Activated T-cell treated with anti-CD3 and anti-CD28 coated beads for 4 hours (primary cell): ENCODE measurements around the gene SPATA21.
"Not testable (repeated sequence)": the region's sequence is repeated elsewhere in the genome, so short reads cannot be mapped to it uniquely, and the experiment has no call there.

Experiments
- DNase-seq: peaks from one replicate; pipeline ENCODE4 v3.0.0-alpha.2; 2020

The SPATA21 gene

GRCh38 chr1:16376971-16377370 lies 60.3 kb downstream of the SPATA21 start:
- no peak for DNase-seq

- no peak for DNase-seq
These were observed 61.5 kb downstream of the SPATA21 start for GRCh38 chr1:16375521-16376340.

- DNase-seq = no peak
These were observed 63.0 kb downstream of the SPATA21 start for GRCh38 chr1:16374266-16374665.

- DNase-seq = no peak
These were observed 64.5 kb downstream of the SPATA21 start for GRCh38 chr1:16372535-16373285.

- peak; percentile 9 for DNase-seq
These were observed 65.5 kb downstream of the SPATA21 start for GRCh38 chr1:16371725-16372124.

- no peak for DNase-seq
These were observed 67.4 kb downstream of the SPATA21 start for GRCh38 chr1:16369821-16370220.

GRCh38 chr1:16367968-16368890 lies 69.0 kb downstream of the SPATA21 start:
- DNase-seq = no peak

- peak; percentile 85 for DNase-seq
These were observed 69.8 kb downstream of the SPATA21 start for GRCh38 chr1:16367258-16367967.

- DNase-seq = peak; percentile 91
These were observed 70.4 kb downstream of the SPATA21 start, which contains the start of gene SZRD1 for GRCh38 chr1:16366722-16367257. Gene SZRD1 (plus strand): TSS chr1:16367242. CDS start chr1:16367258, 16 bp downstream.

GRCh38 chr1:16365146-16365498 lies 72.1 kb downstream of the SPATA21 start:
- not testable (repeated sequence) for DNase-seq

GRCh38 chr1:16356867-16357266 lies 80.4 kb downstream of the SPATA21 start:
- DNase-seq = no peak

- DNase-seq = no peak
These were observed 82.6 kb downstream of the SPATA21 start for GRCh38 chr1:16354619-16355018.

GRCh38 chr1:16352842-16353535 lies 84.2 kb downstream of the SPATA21 start:
- no peak for DNase-seq

- peak; percentile 80 for DNase-seq
These were observed 85.0 kb downstream of the SPATA21 start, which contains the start of gene FBXO42 for GRCh38 chr1:16351994-16352841. Gene FBXO42 (minus strand): TSS chr1:16352480. CDS start chr1:16315418, 37,062 bp downstream.

GRCh38 chr1:16351456-16351993 lies 85.7 kb downstream of the SPATA21 start:
- no peak for DNase-seq

- DNase-seq = no peak
These were observed 87.3 kb downstream of the SPATA21 start for GRCh38 chr1:16349847-16350406.
